Measurements from ENCODE around the gene CAPZA2. TPM values are rescaled to one million over a fixed set of nuclear protein-coding genes. Genes with fewer than 3 reads are reported as not detected.
"Not testable (repeated sequence)": the region's sequence is repeated elsewhere in the genome, so short reads cannot be mapped to it uniquely, and the experiment has no call there.

Gene CAPZA2
- total RNA-seq, 1 donor from 2014 or later, result 344 TPM

GRCh38 chr7:116968631-116969030 is 106.2 kb downstream of the CAPZA2 start:
- intact Hi-C loops (cut with DNase I), result no loop called here
- ATAC-seq (ENCODE audit: poor library complexity), result no peak
- no peak for DNase-seq

- intact Hi-C loops (cut with DNase I), result no loop called here
- ATAC-seq (ENCODE audit: poor library complexity) (no peak), DNase-seq (no peak)
These were observed 107.0 kb downstream of the CAPZA2 start for GRCh38 chr7:116969371-116969902.

GRCh38 chr7:116970238-116970910 is 108.0 kb downstream of the CAPZA2 start:
- intact Hi-C loops (cut with DNase I), result no loop called here
- no peak for DNase-seq
- ATAC-seq (ENCODE audit: poor library complexity), result peak; percentile 34

DNA sequence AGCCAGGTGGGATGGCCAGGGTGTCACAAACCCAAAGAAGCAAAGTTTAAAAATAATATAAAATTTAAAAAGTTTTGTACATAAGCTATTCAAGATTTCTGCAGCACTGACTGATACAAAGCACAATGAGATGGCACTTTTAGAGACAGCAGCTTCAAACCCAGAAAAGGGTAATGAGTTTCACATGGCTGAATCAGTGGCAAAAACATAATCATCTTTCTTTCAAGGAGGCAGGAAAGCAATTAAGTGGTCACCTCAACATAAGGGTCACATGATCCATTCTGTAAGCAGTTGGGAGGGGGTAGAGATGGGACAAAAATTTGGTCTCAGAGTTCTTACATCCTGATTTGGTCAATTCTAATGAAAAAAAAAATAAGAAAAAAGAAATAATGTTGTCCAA is 108.8 kb downstream of the CAPZA2 start:
- ATAC-seq (ENCODE audit: poor library complexity); DNase-seq; intact Hi-C loops (cut with DNase I): not testable (repeated sequence)

Other genes with a start within 250 kb of the CAPZA2 start
- gene MET, start 190.4 kb upstream of the CAPZA2 start, total RNA-seq, result 14.3 TPM
- gene ST7, start 90.9 kb downstream of the CAPZA2 start, total RNA-seq, result 29.7 TPM

Measured in Right ventricle myocardium superior (tissue), 1 donor.